ENCODE data around the gene TINCR.
"Not testable (repeated sequence)": the region's sequence is repeated elsewhere in the genome, so short reads cannot be mapped to it uniquely, and the experiment has no call there.

Gene TINCR

GRCh38 chr19:5567360-5567969 lies at the start of gene TINCR:
Gene TINCR (minus strand): TSS chr19:5567953.
- no peak for DNase-seq

- DNase-seq: no peak
Observed at GRCh38 chr19:5617080-5617479, 49.3 kb upstream of the TINCR start.

DNA sequence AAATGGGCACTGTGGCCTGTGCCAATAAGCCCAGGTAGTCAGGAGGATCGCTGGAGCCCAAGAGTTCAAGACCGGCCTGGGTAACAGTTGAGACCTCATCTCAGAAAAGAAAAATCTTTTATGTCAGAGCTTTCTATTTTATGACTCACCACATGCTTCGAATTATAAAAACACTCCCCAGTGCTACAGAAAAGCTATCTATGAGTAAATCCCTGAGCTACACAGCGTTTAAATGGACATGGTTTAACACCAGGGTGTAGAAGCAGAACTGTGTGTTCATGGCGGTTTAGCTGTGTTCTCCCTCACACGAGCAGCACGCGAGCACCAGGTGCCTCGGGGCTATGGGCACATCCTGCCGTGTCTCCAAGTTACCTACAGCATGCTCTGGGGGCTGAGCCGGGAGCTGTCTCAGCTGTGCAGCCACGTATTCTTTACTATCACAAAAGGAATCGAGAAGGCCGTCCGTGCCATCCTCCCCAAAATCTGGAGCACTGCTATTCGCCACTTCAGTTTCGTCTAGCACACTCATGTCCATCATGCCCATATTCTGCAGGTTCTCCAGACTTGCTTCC lies 48.1 kb upstream of the TINCR start:
- no peak for DNase-seq

DNA sequence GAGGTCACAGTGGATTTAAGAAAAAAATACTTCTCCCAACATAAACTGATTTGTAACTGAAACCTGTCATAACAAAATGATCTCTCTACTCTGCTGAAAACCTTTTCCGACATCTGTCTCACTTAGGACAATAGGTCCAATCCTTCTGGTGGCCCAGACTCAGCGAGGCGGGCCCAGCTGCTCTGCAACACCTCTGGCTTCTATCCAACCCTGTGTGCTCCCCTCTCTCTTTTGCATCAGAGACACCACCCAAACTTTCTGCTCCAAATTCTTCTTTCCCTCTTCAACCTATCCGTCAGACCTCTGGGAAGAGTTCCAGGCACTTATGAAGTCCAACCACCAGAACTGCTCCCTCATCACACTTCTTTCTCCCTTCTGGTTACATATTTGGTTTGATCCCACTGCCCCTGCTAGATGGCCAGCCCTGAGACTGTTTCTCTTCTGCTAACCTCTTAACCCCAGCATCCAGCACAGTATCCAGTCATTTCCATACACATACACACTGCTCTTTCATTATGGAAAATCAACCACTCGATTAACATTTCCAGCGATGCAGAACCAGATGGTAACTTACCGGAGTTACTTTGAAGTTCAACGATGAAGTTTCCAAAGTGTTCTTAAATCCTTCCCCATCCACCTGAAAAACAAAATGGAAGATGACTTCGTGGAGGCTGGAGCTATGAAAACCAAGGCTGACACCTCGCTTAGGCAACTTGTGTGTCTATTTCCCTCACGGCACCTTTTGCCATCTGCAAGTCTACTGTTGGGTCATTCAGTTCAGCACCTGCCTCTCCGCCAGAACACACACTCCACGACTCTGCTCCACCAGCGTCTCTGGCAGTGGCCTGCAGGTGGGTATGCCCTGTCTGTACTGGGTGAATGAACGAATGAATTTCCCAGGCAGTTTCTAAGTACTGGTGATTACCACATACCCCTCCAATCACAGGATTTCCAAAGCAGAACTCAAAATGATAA lies 45.4 kb upstream of the TINCR start:
- no peak for DNase-seq

DNA sequence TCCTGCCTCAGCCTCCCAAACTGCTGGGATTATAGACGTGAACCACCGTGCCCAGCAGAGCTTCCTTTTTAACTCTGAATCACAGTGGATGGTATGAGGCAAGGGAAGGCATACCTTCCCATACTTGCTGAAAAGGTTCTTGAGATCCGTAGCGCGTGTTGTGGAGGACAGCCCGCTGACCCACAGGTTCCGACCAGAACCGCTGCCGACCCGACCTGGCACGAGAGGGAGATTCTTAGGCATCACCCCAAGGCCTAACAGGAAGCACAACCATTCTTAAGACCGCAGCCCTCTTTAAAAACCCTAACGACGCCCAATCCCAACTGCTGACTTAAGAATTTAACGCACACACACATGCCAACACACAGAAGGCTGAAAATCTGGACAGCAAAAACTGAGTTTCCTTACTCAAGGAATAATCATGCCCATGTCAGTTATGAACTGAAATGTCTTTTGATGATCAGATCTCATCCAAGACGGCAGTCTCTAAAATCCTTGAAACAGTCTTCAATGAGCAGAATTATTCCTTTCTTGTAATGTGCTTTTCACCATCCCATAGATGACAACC lies 42.2 kb upstream of the TINCR start:
- DNase-seq: no peak

DNA sequence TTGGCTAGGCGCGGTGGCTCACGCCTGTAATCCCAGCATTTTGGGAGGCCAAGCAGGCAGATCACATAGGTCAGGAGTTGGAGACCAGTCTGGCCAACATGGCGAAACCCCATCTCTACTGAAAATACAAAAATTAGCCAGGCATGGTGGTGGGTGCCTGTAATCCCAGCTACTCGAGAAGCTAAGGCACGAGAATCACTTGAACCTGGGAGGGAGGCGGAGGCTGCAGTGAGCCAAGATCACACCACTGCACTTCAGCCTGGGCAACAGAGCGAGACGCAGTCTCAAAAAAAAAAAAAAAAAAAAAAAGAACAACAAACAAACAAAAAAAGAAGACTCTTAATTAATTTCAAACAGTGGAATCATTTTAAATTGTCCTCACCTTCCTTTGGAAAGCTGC lies 41.0 kb upstream of the TINCR start:
- DNase-seq: not testable (repeated sequence)

GRCh38 chr19:5608291-5608690 lies 40.5 kb upstream of the TINCR start:
- no peak for DNase-seq

DNA sequence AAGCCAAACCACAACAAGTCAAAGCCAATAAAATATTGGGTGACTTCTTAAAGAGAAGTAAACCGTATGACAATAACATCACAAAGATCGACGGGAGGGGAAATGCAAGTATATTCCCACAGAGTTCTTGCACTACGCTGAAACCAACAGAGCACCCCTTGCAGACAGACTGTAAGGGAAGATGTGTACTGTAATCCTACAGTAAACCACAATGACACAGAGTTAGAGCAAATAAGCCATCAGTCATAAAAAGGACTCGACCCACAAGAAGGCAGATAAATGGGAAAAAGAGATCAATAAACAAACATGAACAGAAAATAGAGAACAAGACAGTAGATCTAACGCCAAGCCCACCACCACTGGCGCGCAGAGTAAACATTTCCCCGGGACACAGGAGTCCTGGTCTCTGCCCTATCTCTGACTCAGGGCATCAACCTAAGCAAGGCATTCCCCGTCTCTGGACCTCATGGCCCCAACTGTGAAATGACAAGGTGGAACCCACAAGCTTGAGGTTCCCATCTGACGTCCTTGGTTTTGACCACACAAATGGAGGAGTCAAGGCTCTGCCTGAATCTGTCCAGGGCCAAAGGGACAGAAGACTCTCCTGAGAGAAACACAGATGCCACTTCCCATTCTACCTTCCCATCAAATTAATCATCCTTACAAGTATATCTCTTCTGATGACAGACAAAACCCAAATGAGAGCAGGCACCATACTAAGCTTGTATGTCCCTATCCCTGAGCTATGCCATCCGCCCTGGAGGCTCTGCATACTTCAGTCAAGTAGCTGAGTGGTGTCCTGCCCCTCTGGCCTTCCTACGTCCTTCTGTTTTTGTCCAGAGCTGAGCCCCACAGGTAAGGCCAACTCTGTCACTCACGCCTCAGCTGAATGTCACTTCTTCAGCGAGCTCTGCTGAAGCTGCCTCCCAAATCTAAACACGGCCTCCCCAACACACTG lies 39.8 kb upstream of the TINCR start:
- DNase-seq: no peak

GRCh38 chr19:5605362-5605761 lies 37.6 kb upstream of the TINCR start:
- DNase-seq: no peak

GRCh38 chr19:5603626-5604025 lies 35.9 kb upstream of the TINCR start:
- DNase-seq: no peak

DNA sequence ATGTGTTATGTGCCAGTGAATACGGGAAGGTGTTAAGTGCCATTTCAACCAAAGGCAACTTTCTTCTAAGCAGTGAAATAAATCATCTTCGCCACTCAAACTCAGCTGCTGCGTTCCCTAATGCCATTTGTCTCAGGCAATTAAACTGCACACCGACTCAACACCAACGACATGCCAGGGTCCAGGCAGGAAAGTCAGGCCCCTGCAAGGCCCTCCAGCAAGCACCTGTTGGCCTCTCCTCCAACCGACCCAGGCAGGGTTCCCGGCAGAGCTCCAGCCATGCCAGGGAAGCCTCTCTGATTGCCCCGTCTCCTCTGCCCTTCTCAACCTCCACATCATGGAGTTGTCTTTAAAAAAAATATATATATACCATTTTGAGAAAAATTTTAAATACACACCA lies 33.0 kb upstream of the TINCR start:
- DNase-seq: no peak

- no peak for DNase-seq
Observed at GRCh38 chr19:5595745-5596144, 28.0 kb upstream of the TINCR start.

- no peak for DNase-seq
Observed at GRCh38 chr19:5595129-5595528, 27.4 kb upstream of the TINCR start.

- DNase-seq: no peak
Observed at GRCh38 chr19:5594521-5594950, 26.8 kb upstream of the TINCR start.

- DNase-seq: no peak
Observed at GRCh38 chr19:5593343-5594255, 25.8 kb upstream of the TINCR start.

- no peak for DNase-seq
Observed at GRCh38 chr19:5592531-5593342, 25.0 kb upstream of the TINCR start.

- no peak for DNase-seq
Observed at GRCh38 chr19:5591476-5591875, 23.7 kb upstream of the TINCR start.

GRCh38 chr19:5590865-5591154 lies 23.1 kb upstream of the TINCR start:
- DNase-seq: no peak

- DNase-seq: no peak
Observed at GRCh38 chr19:5590151-5590864, 22.6 kb upstream of the TINCR start.

All from stimulated activated CD4-positive, alpha-beta T cell treated with anti-CD3 and anti-CD28 coated beads, Interleukin-4, amount 100 ng/mL, for 24 hours (primary cell).